ENCODE measurements around the gene TIFAB. TPM values are rescaled to one million over a fixed set of nuclear protein-coding genes. Genes with fewer than 3 reads are reported as not detected.

TIFAB gene
- total RNA-seq, 2 experiments from 2014 or later: 0.11 TPM; not detected in 1

DNA sequence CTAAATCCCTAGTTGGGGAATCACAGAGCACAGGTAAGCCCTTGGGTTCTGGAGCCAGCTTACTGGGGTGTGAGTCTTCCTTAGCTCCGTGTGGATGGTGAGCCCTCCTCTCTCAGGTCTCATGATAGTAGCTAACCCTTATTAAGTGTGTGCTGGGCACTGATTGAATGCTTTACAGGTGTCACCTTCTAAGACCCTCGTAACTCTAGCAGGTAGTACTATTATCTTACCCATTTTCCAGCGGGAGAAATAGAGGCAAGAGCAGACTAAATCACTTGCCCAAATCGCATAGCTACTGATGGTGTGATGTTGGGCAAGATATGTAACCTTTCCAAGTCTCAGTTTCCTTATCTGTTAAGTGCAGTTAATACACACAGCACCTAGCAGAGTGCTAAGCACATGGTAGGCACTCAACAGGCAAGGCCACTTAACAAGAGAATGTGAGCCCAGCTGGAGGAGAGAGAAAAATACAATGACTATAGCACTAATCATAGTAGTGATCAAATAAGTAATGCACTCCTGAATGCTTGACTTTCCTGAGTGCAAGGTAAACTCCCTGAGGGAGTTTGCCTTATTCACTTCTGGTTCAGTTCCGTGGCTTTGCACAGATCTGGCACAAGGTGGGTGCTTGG lies 4.7 kb downstream of the TIFAB start, which contains the start of gene DCANP1:
Gene DCANP1 (minus strand): TSS at position 51 of the 632 bp plus-strand sequence. CDS start 240 bp downstream, outside the sequence.
- no peak for DNase-seq
- Mint-ChIP-seq H3K27me3 (peaks cover 14% of the 10 kb centered on the region), H3K4me3 (no peak within 1 kb of the TSS), H3K27ac (no peak within 1 kb of the TSS), H3K36me3 (ENCODE audit: low read depth) (no peaks in the 10 kb centered on the region), H3K9me3 (no peaks in the 10 kb centered on the region), H3K4me1 (ENCODE audit: low read depth) (no peaks in the 10 kb centered on the region)
- TF ChIP-seq, protein P1, sequence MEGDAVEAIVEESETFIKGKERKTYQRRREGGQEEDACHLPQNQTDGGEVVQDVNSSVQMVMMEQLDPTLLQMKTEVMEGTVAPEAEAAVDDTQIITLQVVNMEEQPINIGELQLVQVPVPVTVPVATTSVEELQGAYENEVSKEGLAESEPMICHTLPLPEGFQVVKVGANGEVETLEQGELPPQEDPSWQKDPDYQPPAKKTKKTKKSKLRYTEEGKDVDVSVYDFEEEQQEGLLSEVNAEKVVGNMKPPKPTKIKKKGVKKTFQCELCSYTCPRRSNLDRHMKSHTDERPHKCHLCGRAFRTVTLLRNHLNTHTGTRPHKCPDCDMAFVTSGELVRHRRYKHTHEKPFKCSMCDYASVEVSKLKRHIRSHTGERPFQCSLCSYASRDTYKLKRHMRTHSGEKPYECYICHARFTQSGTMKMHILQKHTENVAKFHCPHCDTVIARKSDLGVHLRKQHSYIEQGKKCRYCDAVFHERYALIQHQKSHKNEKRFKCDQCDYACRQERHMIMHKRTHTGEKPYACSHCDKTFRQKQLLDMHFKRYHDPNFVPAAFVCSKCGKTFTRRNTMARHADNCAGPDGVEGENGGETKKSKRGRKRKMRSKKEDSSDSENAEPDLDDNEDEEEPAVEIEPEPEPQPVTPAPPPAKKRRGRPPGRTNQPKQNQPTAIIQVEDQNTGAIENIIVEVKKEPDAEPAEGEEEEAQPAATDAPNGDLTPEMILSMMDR (IDR thresholded peaks at IDR 0.05): no peak
- H3K36me3 ChIP-seq (ENCODE audit: insufficient read depth, low read length): no peaks in the 10 kb centered on the region
- CTCF ChIA-PET: no interaction called here
- no peaks in the 10 kb centered on the region for H3K4me1 ChIP-seq (ENCODE audit: insufficient read depth, low read length)
- POLR2A ChIA-PET: no interaction called here
- H3K27ac ChIP-seq (ENCODE audit: low read depth in 1 of 2, low read length in 2 of 2): no peak within 1 kb of the TSS
- peaks cover 0 to 4% of the 10 kb centered on the region in 2 experiments for H3K27me3 ChIP-seq (ENCODE audit: control insufficient read depth in 1 of 2, insufficient read depth in 2 of 2, low read length in 2 of 2)
- intact Hi-C loops (cut with DNase I, micrococcal nuclease): no loop called here
- no peak for ATAC-seq (ENCODE audit: poor library complexity)
- H3K9me3 ChIP-seq (ENCODE audit: control insufficient read depth in 1 of 2, insufficient read depth in 1 of 2, low read length in 2 of 2): peaks cover 0 to 5% of the 10 kb centered on the region in 2 experiments
- H3K4me3 ChIP-seq (ENCODE audit: low read length): no peak within 1 kb of the TSS

DNA sequence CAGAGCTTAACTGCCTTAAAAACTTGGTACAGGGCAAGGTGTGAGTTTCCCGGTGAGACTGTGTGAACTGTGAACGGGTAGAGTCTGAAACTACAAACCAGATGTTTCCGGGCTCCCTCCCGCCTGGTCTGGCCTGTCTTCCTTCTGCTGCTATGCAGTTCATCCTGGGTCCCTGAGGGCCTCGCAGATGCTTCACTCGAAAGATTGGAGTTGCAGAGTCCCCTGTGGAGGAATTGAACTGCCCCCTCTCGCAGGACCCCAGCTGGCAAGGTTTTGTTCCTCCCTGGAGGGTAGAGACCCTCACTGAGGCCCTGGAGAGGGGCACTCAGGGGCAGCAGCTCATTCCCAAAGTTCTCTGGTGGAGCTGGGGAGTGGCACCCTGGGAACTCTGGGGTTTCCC lies 5.5 kb downstream of the TIFAB start:
- Mint-ChIP-seq H3K4me3 (no peak overlapping the region), H3K36me3 (ENCODE audit: low read depth) (no peaks in the 10 kb centered on the region), H3K27ac (no peak overlapping the region), H3K27me3 (peaks cover 14% of the 10 kb centered on the region), H3K9me3 (no peaks in the 10 kb centered on the region), H3K4me1 (ENCODE audit: low read depth) (no peaks in the 10 kb centered on the region)
- Histone ChIP-seq H3K36me3 (ENCODE audit: insufficient read depth, low read length) (no peaks in the 10 kb centered on the region), H3K27ac (ENCODE audit: low read depth in 1 of 2, low read length in 2 of 2) (no peak overlapping the region), H3K9me3 (ENCODE audit: control insufficient read depth in 1 of 2, insufficient read depth in 1 of 2, low read length in 2 of 2) (peaks cover 0 to 5% of the 10 kb centered on the region in 2 experiments), H3K27me3 (ENCODE audit: control insufficient read depth in 1 of 2, insufficient read depth in 2 of 2, low read length in 2 of 2) (peaks cover 0 to 4% of the 10 kb centered on the region in 2 experiments), H3K4me1 (ENCODE audit: insufficient read depth, low read length) (no peaks in the 10 kb centered on the region), H3K4me3 (ENCODE audit: low read length) (no peak overlapping the region)
- CTCF ChIA-PET: no interaction called here
- TF ChIP-seq, protein P1 (IDR thresholded peaks at IDR 0.05): no peak
- DNase-seq (no peak), ATAC-seq (ENCODE audit: poor library complexity) (no peak)
- intact Hi-C loops (cut with DNase I, micrococcal nuclease): no loop called here
- POLR2A ChIA-PET: no interaction called here

DNA sequence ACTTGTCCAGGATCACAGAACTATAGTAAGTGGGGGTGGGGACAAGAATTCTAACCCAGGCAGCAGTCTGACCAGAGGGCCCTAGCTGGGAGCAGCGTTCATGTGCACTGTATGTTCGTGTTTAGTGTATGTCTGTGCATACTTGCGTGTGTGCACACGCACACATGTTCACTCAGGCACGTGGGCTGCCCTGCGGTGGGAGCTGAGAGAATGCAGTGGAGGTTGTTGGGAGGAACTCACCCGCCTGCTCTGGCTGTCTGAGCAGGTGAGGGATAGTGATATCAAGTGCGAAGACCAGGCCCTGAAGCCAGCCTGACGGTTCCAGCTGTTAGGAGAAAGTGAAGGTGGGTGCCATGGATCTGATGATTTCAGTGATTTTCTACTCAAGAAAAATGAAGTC lies 5.9 kb downstream of the TIFAB start:
- TF ChIP-seq, protein P1 (IDR thresholded peaks at IDR 0.05): no peak
- DNase-seq: no peak
- H3K27ac ChIP-seq (ENCODE audit: low read depth in 1 of 2, low read length in 2 of 2): no peak overlapping the region
- H3K4me1 ChIP-seq (ENCODE audit: insufficient read depth, low read length): no peaks in the 10 kb centered on the region
- ChIA-PET POLR2A (no interaction called here), CTCF (no interaction called here)
- ATAC-seq (ENCODE audit: poor library complexity): no peak
- H3K36me3 ChIP-seq (ENCODE audit: insufficient read depth, low read length): no peaks in the 10 kb centered on the region
- H3K9me3 ChIP-seq (ENCODE audit: control insufficient read depth in 1 of 2, insufficient read depth in 1 of 2, low read length in 2 of 2): peaks cover 0 to 5% of the 10 kb centered on the region in 2 experiments
- Mint-ChIP-seq H3K4me1 (ENCODE audit: low read depth) (no peaks in the 10 kb centered on the region), H3K9me3 (no peaks in the 10 kb centered on the region), H3K27ac (no peak overlapping the region), H3K4me3 (no peak overlapping the region), H3K27me3 (peaks cover 14% of the 10 kb centered on the region), H3K36me3 (ENCODE audit: low read depth) (no peaks in the 10 kb centered on the region)
- peaks cover 0 to 4% of the 10 kb centered on the region in 2 experiments for H3K27me3 ChIP-seq (ENCODE audit: control insufficient read depth in 1 of 2, insufficient read depth in 2 of 2, low read length in 2 of 2)
- H3K4me3 ChIP-seq (ENCODE audit: low read length): no peak overlapping the region
- intact Hi-C loops (cut with DNase I, micrococcal nuclease): no loop called here
